Stomach (tissue), 9 donors: ENCODE results near the gene DNAH17. TPM values are rescaled to one million over a fixed set of nuclear protein-coding genes. Genes with fewer than 3 reads are reported as not detected.
A peak's percentile ranks its signal among the peaks of the same experiment; 100 is the strongest.

Experiments used
- DNase-seq, 2 donors: peaks; one replicate each; pipeline versions ENCODE4 v3.0.0 to v3.0.0-alpha.2; 2013 to 2019
- H3K27ac ChIP-seq, 5 donors: fragments of 200-600 bp in 4 of 5; sonication (generic) in 4 of 5; one replicate each; pipeline ENCODE4 v1.5.1; 2013 to 2019; ENCODE audit warnings: mild to moderate bottlenecking in 1 of 5, moderate library complexity in 1 of 5
- H3K27me3 ChIP-seq, 3 donors: fragments of 200-600 bp; sonication (generic); one replicate each; pipeline ENCODE4 v1.5.1; 2017 to 2019; ENCODE audit warnings: mixed run types in 1 of 3
- H3K36me3 ChIP-seq, 4 donors: fragments of 200-600 bp; sonication (generic); 1 replicate in 3 of 4; 2 replicates in 1 of 4; pipeline ENCODE4 v1.5.1; 2016 to 2019
- H3K4me1 ChIP-seq, 4 donors: fragments of 200-600 bp; sonication (generic); one replicate each; pipeline ENCODE4 v1.5.1; 2016 to 2019
- H3K4me3 ChIP-seq, 4 donors: fragments of 200-600 bp; sonication (generic) in 3 of 4; one replicate each; pipeline ENCODE4 v1.5.1; 2016 to 2019; ENCODE audit warnings: mild to moderate bottlenecking in 1 of 4
- H3K9me3 ChIP-seq, 4 donors: fragments of 200-600 bp; sonication (generic); one replicate each; pipeline ENCODE4 v1.5.1; 2016 to 2019
- EP300 ChIP-seq: sonication (generic); formaldehyde crosslinking; IDR thresholded peaks from one replicate; pipeline ENCODE4 v1.6.1; 2017; ENCODE audit warnings: antibody characterized with exemption
- POLR2A ChIP-seq, 4 donors: fragments of 450-650 bp; IDR thresholded peaks; one replicate each; pipeline ENCODE4 v1.6.1; 2016; ENCODE audit warnings: antibody characterized with exemption in 4 of 4, control low read depth in 2 of 4, mild to moderate bottlenecking in 1 of 4, moderate library complexity in 1 of 4
- POLR2AphosphoS5 ChIP-seq, 3 donors: sonication (generic); formaldehyde crosslinking; IDR thresholded peaks; one replicate each; pipeline ENCODE4 v1.6.1; 2016; ENCODE audit warnings: antibody characterized with exemption in 3 of 3
- WGBS, 5 donors: extraction: QIAGEN DNeasy Blood & Tissue Kit in 3 of 5; methylation state at CpG; one replicate each; pipeline versions ENCODE4 v1.1.5 to v1.1.7; 2013 to 2018; 5-methylcytosine and 5-hydroxymethylcytosine counted together
- intact Hi-C: fragments of 100-400 bp; cut with DNase I; formaldehyde crosslinking; loops from one replicate; pipeline ENCODE4 v1.15.1; 2023; ENCODE audit warnings: low total_unique reads
- polyA plus RNA-seq, 3 donors: library from polyadenylated mRNA; stranded (reverse); fragments of 200-250 nt; gene quantifications; one replicate each; pipeline ENCODE4 v1.2.3, GENCODE V29; 2013
- total RNA-seq, 5 donors: library from RNA; depleted of rRNA; stranded (reverse); fragments of >200 nt; gene quantifications; one replicate each; pipeline versions ENCODE4 v1.1.0 to v1.2.3, GENCODE V29; 2014 to 2016
- TF ChIP-seq, protein P1 (sequence below), 7 experiments: fragments of 450-650 bp in 4 of 7; fragments of 200-600 bp in 3 of 7; sonication (generic) in 3 of 7; IDR thresholded peaks; one replicate each; pipeline ENCODE4 v1.5.1; 2016 to 2019; ENCODE audit warnings: antibody characterized with exemption in 7 of 7, control low read depth in 2 of 7, mild to moderate bottlenecking in 1 of 7
- donor health status: healthy with polysubstance abuse.
- donor health status: Bipolar disorder and iron deficiency.
- donor health status: healthy.

Gene DNAH17
- total and polyA plus RNA-seq, 8 donors, result 0.03 to 2.4 (median 0.45) TPM; not detected in 5

DNA sequence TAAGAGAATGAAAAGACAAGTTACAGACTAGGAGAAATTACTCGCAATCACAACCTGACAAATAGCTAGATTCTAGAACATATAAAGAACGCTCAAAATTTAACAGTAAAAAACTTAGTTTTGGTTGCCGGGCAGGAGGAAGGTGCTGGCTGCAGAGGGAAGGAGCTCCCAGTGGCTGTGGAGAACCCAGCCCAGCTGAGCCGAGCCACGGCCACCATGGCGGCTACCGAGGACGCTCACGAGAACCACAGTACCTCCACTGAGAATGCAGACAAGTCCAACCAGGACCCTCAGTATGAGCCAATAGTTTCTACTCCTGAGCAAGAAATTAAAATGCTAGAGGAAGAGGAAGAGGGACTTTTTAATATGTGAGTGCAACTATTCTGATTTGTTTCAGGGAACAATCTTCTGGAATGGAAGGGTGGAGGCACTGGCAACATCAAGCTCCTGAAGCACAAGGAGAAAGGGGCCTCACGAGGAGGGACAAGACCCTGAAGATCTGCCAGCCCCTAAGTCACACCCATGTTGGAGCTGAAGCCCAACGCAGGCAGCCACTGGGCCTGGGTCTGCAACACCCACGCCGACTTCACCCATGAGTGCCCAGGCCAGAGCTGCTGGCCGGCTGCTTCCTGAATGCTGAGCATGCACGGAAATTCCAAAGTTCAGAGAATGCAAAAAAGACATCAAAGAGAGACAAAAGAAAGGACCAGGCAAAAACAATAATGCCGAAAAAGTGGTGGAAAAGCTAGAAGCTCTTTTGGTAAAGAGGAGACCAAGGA is 55.0 kb downstream of the DNAH17 start:
- intact Hi-C loops, result no loop called here
- H3K27me3 ChIP-seq, result no peaks in the 10 kb centered on the region
- WGBS, 5 donors, result 91 to 95% (median 93%) methylated on average over 16 of the region's 16 CpGs
- TF ChIP-seq, protein P1, sequence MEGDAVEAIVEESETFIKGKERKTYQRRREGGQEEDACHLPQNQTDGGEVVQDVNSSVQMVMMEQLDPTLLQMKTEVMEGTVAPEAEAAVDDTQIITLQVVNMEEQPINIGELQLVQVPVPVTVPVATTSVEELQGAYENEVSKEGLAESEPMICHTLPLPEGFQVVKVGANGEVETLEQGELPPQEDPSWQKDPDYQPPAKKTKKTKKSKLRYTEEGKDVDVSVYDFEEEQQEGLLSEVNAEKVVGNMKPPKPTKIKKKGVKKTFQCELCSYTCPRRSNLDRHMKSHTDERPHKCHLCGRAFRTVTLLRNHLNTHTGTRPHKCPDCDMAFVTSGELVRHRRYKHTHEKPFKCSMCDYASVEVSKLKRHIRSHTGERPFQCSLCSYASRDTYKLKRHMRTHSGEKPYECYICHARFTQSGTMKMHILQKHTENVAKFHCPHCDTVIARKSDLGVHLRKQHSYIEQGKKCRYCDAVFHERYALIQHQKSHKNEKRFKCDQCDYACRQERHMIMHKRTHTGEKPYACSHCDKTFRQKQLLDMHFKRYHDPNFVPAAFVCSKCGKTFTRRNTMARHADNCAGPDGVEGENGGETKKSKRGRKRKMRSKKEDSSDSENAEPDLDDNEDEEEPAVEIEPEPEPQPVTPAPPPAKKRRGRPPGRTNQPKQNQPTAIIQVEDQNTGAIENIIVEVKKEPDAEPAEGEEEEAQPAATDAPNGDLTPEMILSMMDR (IDR thresholded peaks at IDR 0.05), result no peak
- TF ChIP-seq POLR2AphosphoS5 (IDR thresholded peaks at IDR 0.05) (no peak), EP300 (no peak), POLR2A (IDR thresholded peaks at IDR 0.05) (no peak)
- H3K27ac ChIP-seq, result no peak overlapping the region
- peaks cover 0 to 7% (median 0%) of the 10 kb centered on the region in 4 donors for H3K4me1 ChIP-seq
- no peak overlapping the region for H3K4me3 ChIP-seq
- no peaks in the 10 kb centered on the region for H3K36me3 ChIP-seq
- no peak for DNase-seq
- H3K9me3 ChIP-seq, result no peaks in the 10 kb centered on the region

DNA sequence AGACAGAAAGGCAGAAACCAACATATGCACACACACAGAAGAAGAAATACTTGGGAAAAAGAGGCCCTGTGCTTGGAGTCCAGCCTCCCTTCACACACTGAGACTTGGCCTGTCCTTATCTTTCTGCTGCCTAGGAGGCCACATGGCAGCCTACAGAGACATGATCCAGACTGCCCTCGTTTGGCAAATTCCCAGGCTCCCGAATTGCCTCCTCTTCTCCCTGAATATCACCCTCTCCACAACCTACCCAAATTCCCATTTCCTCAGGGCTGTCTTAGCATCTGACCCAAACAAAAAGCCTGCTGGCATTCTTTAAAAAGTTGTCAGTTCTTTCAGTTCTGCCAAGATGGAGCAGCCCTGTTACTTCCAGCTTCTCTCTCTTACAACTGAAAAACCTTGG is 59.8 kb downstream of the DNAH17 start:
- WGBS, 5 donors, result 53 to 78% (median 72%) methylated on average over 2 of the region's 2 CpGs
- Histone ChIP-seq H3K27me3 (no peaks in the 10 kb centered on the region), H3K27ac (no peak overlapping the region), H3K36me3 (no peaks in the 10 kb centered on the region), H3K4me3 (no peak overlapping the region), H3K4me1 (peaks cover 0 to 5% (median 0%) of the 10 kb centered on the region in 4 donors), H3K9me3 (no peaks in the 10 kb centered on the region)
- intact Hi-C loops, result no loop called here
- DNase-seq, result peak in 1 of 2 donors; percentile 53
- TF ChIP-seq POLR2A (IDR thresholded peaks at IDR 0.05), result no peak
- TF ChIP-seq POLR2AphosphoS5 (IDR thresholded peaks at IDR 0.05), result no peak
- no peak for TF ChIP-seq EP300
- TF ChIP-seq, protein P1 (IDR thresholded peaks at IDR 0.05), result no peak

DNA sequence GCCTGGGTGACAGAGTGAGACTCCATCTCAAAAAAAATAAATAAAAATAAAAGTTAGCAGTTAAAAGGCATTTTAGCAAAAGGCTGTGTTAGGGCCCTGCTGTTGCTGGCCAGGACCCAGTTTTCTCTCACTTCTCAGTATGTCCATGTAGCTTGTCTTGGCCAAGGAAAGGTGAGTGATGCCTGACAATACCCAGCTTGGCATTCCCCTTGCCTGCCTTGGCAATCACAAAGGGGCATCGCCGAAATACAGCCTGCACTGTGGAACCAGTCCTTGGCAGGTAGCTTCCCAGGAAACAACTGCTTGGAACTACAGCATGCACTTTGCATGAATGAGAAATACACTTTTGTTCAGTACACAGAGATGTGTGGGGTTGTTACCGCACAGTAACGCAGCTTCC is 61.7 kb downstream of the DNAH17 start:
- no peak for DNase-seq
- intact Hi-C loops, result no loop called here
- H3K4me3 ChIP-seq, result no peak overlapping the region

DNA sequence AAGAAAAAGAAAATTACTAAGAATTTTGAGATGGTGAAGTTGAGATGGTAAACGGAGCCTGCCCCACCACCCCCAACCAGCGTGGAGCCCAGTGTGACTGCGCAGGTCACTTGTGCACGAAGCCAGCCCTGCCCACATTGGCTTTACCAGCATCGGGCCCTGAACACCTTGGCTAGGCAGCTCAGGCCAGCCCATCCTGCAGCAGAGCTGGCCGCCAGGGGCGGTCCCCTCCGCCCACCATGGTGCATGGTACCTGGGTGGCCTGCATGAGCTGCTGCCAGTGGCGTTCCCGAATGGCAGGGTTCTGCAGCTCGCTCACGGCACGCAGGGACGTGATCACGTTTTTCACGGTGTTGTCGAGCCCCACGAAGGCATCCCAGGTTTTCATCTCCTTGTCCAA is 62.7 kb downstream of the DNAH17 start:
- DNase-seq, result no peak
- intact Hi-C loops, result no loop called here
- Histone ChIP-seq H3K27ac (no peak overlapping the region), H3K27me3 (no peaks in the 10 kb centered on the region), H3K9me3 (no peaks in the 10 kb centered on the region), H3K4me1 (peaks cover 0 to 5% (median 0%) of the 10 kb centered on the region in 4 donors), H3K36me3 (no peaks in the 10 kb centered on the region), H3K4me3 (no peak overlapping the region)
- WGBS, 5 donors, result 91 to 95% (median 93%) methylated on average over 18 of the region's 18 CpGs
- TF ChIP-seq EP300 (no peak), POLR2AphosphoS5 (IDR thresholded peaks at IDR 0.05) (no peak), POLR2A (IDR thresholded peaks at IDR 0.05) (no peak)
- TF ChIP-seq, protein P1 (IDR thresholded peaks at IDR 0.05), result no peak

More for the DNA sequence above, 61.7 kb downstream of the DNAH17 start:
- no peaks in the 10 kb centered on the region for H3K27me3 ChIP-seq
- no peak overlapping the region for H3K27ac ChIP-seq
- WGBS, 5 donors, result 86 to 94% (median 90%) methylated on average over 4 of the region's 4 CpGs
- no peak for TF ChIP-seq EP300
- TF ChIP-seq POLR2A (IDR thresholded peaks at IDR 0.05), result no peak
- TF ChIP-seq, protein P1 (IDR thresholded peaks at IDR 0.05), result no peak
- TF ChIP-seq POLR2AphosphoS5 (IDR thresholded peaks at IDR 0.05), result no peak
- no peaks in the 10 kb centered on the region for H3K36me3 ChIP-seq
- H3K4me1 ChIP-seq, result peaks cover 0 to 5% (median 0%) of the 10 kb centered on the region in 4 donors
- H3K9me3 ChIP-seq, result no peaks in the 10 kb centered on the region
